ENCODE measurements around the gene C3orf18.

C3orf18 gene

GRCh38 chr3:50577348-50577747 is 9.8 kb upstream of the C3orf18 start:
- no peak for TF ChIP-seq CTCF (conservative IDR thresholded peaks at IDR 0.05; ENCODE audit: low read depth, low read length)
- Histone ChIP-seq H3K4me1 (ENCODE audit: low read depth, poor library complexity, severe bottlenecking) (peaks cover 17% of the 10 kb centered on the region), H4K20me1 (ENCODE audit: insufficient read depth) (no peaks in the 10 kb centered on the region), H3K9ac (no peak overlapping the region), H3K27me3 (ENCODE audit: insufficient read depth, low read depth) (no peaks in the 10 kb centered on the region), H3K79me2 (ENCODE audit: insufficient read depth, low read depth) (no peaks in the 10 kb centered on the region), H3K4me2 (no peak overlapping the region), H3K36me3 (ENCODE audit: insufficient read depth) (no peaks in the 10 kb centered on the region), H3K4me3 (IDR thresholded peaks at IDR 0.05; ENCODE audit: insufficient read depth, low read depth, low read length) (no peak overlapping the region), H3K27ac (no peak overlapping the region), H2AFZ (ENCODE audit: low read depth) (no peak overlapping the region)

GRCh38 chr3:50575372-50575771 is 7.8 kb upstream of the C3orf18 start:
- Histone ChIP-seq H3K4me2 (no peak overlapping the region), H4K20me1 (ENCODE audit: insufficient read depth) (no peaks in the 10 kb centered on the region), H3K27me3 (ENCODE audit: insufficient read depth, low read depth) (no peaks in the 10 kb centered on the region), H3K4me3 (IDR thresholded peaks at IDR 0.05; ENCODE audit: insufficient read depth, low read depth, low read length) (no peak overlapping the region), H3K79me2 (ENCODE audit: insufficient read depth, low read depth) (no peaks in the 10 kb centered on the region), H3K36me3 (ENCODE audit: insufficient read depth) (no peaks in the 10 kb centered on the region), H3K27ac (no peak overlapping the region), H2AFZ (ENCODE audit: low read depth) (no peak overlapping the region), H3K4me1 (ENCODE audit: low read depth, poor library complexity, severe bottlenecking) (peaks cover 19% of the 10 kb centered on the region), H3K9ac (no peak overlapping the region)
- TF ChIP-seq CTCF (conservative IDR thresholded peaks at IDR 0.05; ENCODE audit: low read depth, low read length), result no peak

GRCh38 chr3:50574444-50574831 is 6.9 kb upstream of the C3orf18 start:
- no peak overlapping the region for H3K4me3 ChIP-seq (IDR thresholded peaks at IDR 0.05; ENCODE audit: insufficient read depth, low read depth, low read length)
- H3K27me3 ChIP-seq (ENCODE audit: insufficient read depth, low read depth), result no peaks in the 10 kb centered on the region
- H3K9ac ChIP-seq, result no peak overlapping the region
- H4K20me1 ChIP-seq (ENCODE audit: insufficient read depth), result no peaks in the 10 kb centered on the region
- TF ChIP-seq CTCF (conservative IDR thresholded peaks at IDR 0.05; ENCODE audit: low read depth, low read length), result no peak
- H3K79me2 ChIP-seq (ENCODE audit: insufficient read depth, low read depth), result no peaks in the 10 kb centered on the region
- H3K4me1 ChIP-seq (ENCODE audit: low read depth, poor library complexity, severe bottlenecking), result peaks cover 24% of the 10 kb centered on the region
- H3K36me3 ChIP-seq (ENCODE audit: insufficient read depth), result no peaks in the 10 kb centered on the region
- no peak overlapping the region for H2AFZ ChIP-seq (ENCODE audit: low read depth)
- no peak overlapping the region for H3K27ac ChIP-seq
- H3K4me2 ChIP-seq, result no peak overlapping the region

DNA sequence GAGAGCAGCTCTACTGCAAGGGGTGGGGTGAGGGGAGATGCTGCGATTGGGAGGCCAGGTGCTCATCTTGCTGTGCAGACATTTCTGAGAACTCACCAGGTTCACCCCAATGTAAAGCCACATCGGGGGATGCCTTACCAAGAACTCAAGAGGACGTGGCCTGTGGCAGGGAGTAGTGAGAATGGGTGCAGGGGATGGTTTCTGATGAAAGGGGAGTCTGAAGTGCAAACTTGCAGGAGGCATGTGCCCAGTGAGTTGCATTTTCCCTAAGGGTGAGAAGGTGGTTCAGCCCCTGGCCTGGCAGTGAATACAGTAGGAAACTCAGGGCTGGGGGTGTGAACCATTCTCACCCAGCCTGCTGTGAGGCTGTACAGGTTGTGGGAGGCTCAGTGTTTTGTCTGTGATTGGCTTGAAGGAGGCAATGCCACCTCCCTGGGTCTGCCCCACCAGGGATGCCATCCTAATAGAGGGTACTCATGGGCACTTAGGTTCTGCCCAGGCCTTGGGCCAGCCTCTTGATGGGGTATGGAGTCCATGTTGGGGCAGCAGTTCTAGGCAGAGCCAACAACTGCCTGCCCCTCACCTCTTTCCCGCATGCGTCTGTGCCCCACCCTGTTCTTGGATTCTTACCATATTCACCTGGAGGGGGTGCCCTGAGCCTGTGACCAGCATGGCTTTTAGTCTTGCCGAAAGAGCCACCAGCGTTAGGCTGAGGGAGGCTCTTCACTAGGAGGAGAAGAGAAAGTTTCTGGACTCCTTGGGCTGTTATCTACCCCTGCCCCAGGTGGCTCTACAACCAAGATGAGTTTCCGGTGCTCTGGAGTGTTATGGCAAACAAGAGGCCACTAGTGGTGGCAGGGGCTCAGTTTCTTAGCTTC is 6.3 kb upstream of the C3orf18 start:
- Histone ChIP-seq H4K20me1 (ENCODE audit: insufficient read depth) (no peaks in the 10 kb centered on the region), H3K4me3 (IDR thresholded peaks at IDR 0.05; ENCODE audit: insufficient read depth, low read depth, low read length) (no peak overlapping the region), H2AFZ (ENCODE audit: low read depth) (no peak overlapping the region), H3K27ac (no peak overlapping the region), H3K36me3 (ENCODE audit: insufficient read depth) (no peaks in the 10 kb centered on the region), H3K79me2 (ENCODE audit: insufficient read depth, low read depth) (no peaks in the 10 kb centered on the region), H3K4me1 (ENCODE audit: low read depth, poor library complexity, severe bottlenecking) (peaks cover 24% of the 10 kb centered on the region), H3K4me2 (no peak overlapping the region), H3K9ac (no peak overlapping the region), H3K27me3 (ENCODE audit: insufficient read depth, low read depth) (no peaks in the 10 kb centered on the region)
- TF ChIP-seq CTCF (conservative IDR thresholded peaks at IDR 0.05; ENCODE audit: low read depth, low read length), result no peak

All from KMS-11 (cell line).